Lower leg skin (tissue), 3 donors: ENCODE data around the gene PLB1.

Experiments
- POLR2A ChIP-seq, 2 donors: fragments of 450-650 bp; IDR thresholded peaks; one replicate each; pipeline ENCODE4 v1.6.1; 2016 to 2017; ENCODE audit warnings: antibody characterized with exemption in 2 of 2, mild to moderate bottlenecking in 1 of 2, moderate library complexity in 1 of 2
- TF ChIP-seq, protein P1 (sequence below), 3 donors: fragments of 450-650 bp; IDR thresholded peaks; one replicate each; pipeline ENCODE4 v1.5.1; 2016; ENCODE audit warnings: antibody characterized with exemption in 3 of 3, mild to moderate bottlenecking in 3 of 3, moderate library complexity in 2 of 3

DNA sequence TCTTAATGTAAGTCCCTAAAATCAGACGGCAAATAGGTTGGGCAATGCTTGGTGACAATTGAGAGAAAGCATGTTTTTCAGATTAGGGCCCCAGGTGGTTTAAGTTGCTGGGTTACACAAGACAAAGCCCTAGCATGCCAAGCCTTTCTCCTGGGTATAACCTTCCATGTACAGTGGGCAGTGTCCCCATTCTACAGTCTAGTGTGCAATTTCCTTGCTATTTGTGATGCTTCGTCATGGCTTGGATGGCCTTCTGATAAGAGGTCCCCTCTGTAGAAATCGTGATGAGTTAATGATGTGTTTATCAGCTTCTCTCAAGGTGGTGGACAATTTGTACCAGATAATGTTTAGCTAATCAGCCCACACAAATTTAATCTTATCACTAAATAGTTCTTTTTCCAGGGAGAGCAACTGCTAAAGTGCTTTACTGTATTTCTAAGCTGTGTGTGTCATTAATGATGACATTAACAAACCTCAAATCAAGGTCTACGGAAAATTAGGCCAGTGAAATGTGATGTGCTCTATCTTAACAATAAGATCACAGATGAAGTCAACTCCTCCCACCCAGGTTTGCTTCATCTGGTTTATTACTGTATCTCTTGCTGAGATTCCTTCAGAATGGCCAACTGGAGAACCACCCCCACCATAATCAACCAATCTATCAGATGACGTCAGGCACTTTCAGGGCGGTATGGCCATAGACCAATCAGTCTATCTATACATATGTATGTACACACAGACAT, 61.7 kb downstream of the PLB1 start:
- TF ChIP-seq POLR2A (IDR thresholded peaks at IDR 0.05): no peak
- TF ChIP-seq, protein P1, sequence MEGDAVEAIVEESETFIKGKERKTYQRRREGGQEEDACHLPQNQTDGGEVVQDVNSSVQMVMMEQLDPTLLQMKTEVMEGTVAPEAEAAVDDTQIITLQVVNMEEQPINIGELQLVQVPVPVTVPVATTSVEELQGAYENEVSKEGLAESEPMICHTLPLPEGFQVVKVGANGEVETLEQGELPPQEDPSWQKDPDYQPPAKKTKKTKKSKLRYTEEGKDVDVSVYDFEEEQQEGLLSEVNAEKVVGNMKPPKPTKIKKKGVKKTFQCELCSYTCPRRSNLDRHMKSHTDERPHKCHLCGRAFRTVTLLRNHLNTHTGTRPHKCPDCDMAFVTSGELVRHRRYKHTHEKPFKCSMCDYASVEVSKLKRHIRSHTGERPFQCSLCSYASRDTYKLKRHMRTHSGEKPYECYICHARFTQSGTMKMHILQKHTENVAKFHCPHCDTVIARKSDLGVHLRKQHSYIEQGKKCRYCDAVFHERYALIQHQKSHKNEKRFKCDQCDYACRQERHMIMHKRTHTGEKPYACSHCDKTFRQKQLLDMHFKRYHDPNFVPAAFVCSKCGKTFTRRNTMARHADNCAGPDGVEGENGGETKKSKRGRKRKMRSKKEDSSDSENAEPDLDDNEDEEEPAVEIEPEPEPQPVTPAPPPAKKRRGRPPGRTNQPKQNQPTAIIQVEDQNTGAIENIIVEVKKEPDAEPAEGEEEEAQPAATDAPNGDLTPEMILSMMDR (IDR thresholded peaks at IDR 0.05): no peak
